ENCODE results near the gene TBX19. TPM values are rescaled to one million over a fixed set of nuclear protein-coding genes. Genes with fewer than 3 reads are reported as not detected.

The TBX19 gene
- 1 to 10 TPM in 3 of 4 donors, under 1 TPM in 1; 0.54 to 2.9 (median 2.0) TPM for total RNA-seq

DNA sequence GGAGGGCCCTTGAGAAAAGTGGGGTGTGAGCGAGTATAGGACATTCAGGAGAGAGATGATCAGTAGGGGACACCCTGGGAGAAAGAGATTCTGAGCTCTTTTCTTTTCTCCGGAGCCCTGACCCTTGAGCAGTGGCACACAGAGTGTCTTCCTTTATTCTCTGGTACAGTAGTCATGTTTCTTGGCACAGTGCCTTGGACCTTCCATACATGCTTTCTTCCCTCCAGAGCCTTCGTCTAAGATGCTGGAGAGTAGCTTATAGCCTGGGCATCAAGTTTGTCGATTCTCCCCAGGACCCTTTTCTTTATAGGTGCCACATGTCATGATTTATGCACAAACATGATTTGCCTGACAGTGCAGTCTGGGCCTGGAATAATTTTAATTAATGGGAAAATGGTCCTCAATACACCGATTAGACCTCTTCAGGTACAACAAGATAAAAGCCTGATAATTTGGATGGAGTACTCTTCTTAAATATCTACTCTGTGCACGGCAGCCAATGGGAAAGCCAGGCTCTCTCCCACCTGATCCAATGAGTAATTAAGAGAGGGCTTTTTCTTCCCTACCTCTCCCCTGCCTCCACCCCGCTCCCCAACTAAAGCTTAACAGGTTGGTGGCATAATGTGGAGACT lies at the start of gene TBX19:
Gene TBX19 (plus strand): TSS at position 582 of the 632 bp plus-strand sequence. CDS start 214 bp downstream, outside the sequence.
- H3K9me3 ChIP-seq = no peaks in the 10 kb centered on the region
- no peak for DNase-seq
- H3K4me3 ChIP-seq (replicated peaks in 1 of 3) = no peak within 1 kb of the TSS
- intact Hi-C loops (cut with DNase I) = no loop called here
- H3K36me3 ChIP-seq = no peaks in the 10 kb centered on the region
- H3K27ac ChIP-seq = no peak within 1 kb of the TSS
- WGBS, 2 donors = 89 to 93% methylated on average over 7 of the region's 7 CpGs
- no peak for TF ChIP-seq CTCF (IDR thresholded peaks at IDR 0.05)
- no peak for TF ChIP-seq POLR2A (IDR thresholded peaks at IDR 0.05)
- no peaks in the 10 kb centered on the region for H3K4me1 ChIP-seq
- H3K27me3 ChIP-seq = no peaks in the 10 kb centered on the region

- intact Hi-C loops (cut with DNase I) = no loop called here
- peaks cover 32 to 34% of the 10 kb centered on the region in 2 donors for H3K36me3 ChIP-seq
- peaks cover 9 to 16% of the 10 kb centered on the region in 2 donors for H3K4me1 ChIP-seq
- no peaks in the 10 kb centered on the region for H3K9me3 ChIP-seq
- TF ChIP-seq CTCF (IDR thresholded peaks at IDR 0.05) = peak in 4 of 6 experiments; percentile 20 to 44 (median 22)
- TF ChIP-seq POLR2A (IDR thresholded peaks at IDR 0.05) = no peak
- no peak overlapping the region for H3K4me3 ChIP-seq (replicated peaks in 1 of 3)
- no peaks in the 10 kb centered on the region for H3K27me3 ChIP-seq
- 85 to 94% methylated on average over 8 of the region's 8 CpGs for WGBS, 2 donors
- no peak for DNase-seq
- H3K27ac ChIP-seq = peak overlapping the region in 2 of 3 donors; percentile 3 to 26
Observed at GRCh38 chr1:168234846-168235547, 45.7 kb upstream of the TBX19 start.

- peak overlapping the region in 2 of 3 donors; percentile 3 to 26 for H3K27ac ChIP-seq
- intact Hi-C loops (cut with DNase I) = no loop called here
- no peak for DNase-seq
- peaks cover 9 to 16% of the 10 kb centered on the region in 2 donors for H3K4me1 ChIP-seq
- H3K36me3 ChIP-seq = peaks cover 34 to 37% of the 10 kb centered on the region in 2 donors
- H3K9me3 ChIP-seq = no peaks in the 10 kb centered on the region
- no peaks in the 10 kb centered on the region for H3K27me3 ChIP-seq
- no peak overlapping the region for H3K4me3 ChIP-seq (replicated peaks in 1 of 3)
- TF ChIP-seq CTCF (IDR thresholded peaks at IDR 0.05) (no peak), POLR2A (IDR thresholded peaks at IDR 0.05) (no peak)
Observed at GRCh38 chr1:168235548-168235885, 45.2 kb upstream of the TBX19 start.

- peaks cover 9 to 16% of the 10 kb centered on the region in 2 donors for H3K4me1 ChIP-seq
- no peaks in the 10 kb centered on the region for H3K9me3 ChIP-seq
- H3K27ac ChIP-seq = peak overlapping the region in 1 of 3 donors; percentile 26
- peaks cover 34 to 40% of the 10 kb centered on the region in 2 donors for H3K36me3 ChIP-seq
- 70 to 84% methylated on average over 3 of the region's 3 CpGs for WGBS, 2 donors
- intact Hi-C loops (cut with DNase I) = no loop called here
- no peak for DNase-seq
- H3K4me3 ChIP-seq (replicated peaks in 1 of 3) = no peak overlapping the region
- TF ChIP-seq POLR2A (IDR thresholded peaks at IDR 0.05) = no peak
- TF ChIP-seq CTCF (IDR thresholded peaks at IDR 0.05) = no peak
- no peaks in the 10 kb centered on the region for H3K27me3 ChIP-seq
Observed at GRCh38 chr1:168235937-168236336, 44.7 kb upstream of the TBX19 start.

Data from thyroid gland (tissue), 4 donors.